Left lobe of liver (tissue), 2 donors: Measurements from ENCODE around the gene BMPR1A. TPM values are rescaled to one million over a fixed set of nuclear protein-coding genes. Genes with fewer than 3 reads are reported as not detected.

ENCODE experiments used
- ATAC-seq: fragments of 200-7000 bp; cut with Tn5 transposase; one replicate; pipeline ENCODE4 v1.9.1; 2020; ENCODE audit warnings: mild to moderate bottlenecking, moderate library complexity
- DNase-seq: peaks from one replicate; pipeline ENCODE4 v3.0.0-alpha.2; 2020; ENCODE audit warnings: low spot score
- total RNA-seq: library from RNA; stranded (reverse); gene quantifications from one replicate; pipeline ENCODE4 v1.2.1, GENCODE V29; 2021
- donor health status: DM: no; HTN: no; CAD: no; lungs with moderate emphysema.
- donor health status: DM: no; HTN: yes; CAD: no.

Gene BMPR1A
- total RNA-seq, 1 donor from 2014 or later: 12.6 TPM

GRCh38 chr10:86799188-86799845 is 42.9 kb downstream of the BMPR1A start:
- no peak for DNase-seq
- ATAC-seq: no peak

GRCh38 chr10:86801995-86802394 is 45.6 kb downstream of the BMPR1A start:
- ATAC-seq: no peak
- no peak for DNase-seq

- DNase-seq (no peak), ATAC-seq (no peak)
Observed at GRCh38 chr10:86802473-86803108, 46.2 kb downstream of the BMPR1A start.

GRCh38 chr10:86803156-86803555 is 46.7 kb downstream of the BMPR1A start:
- DNase-seq (no peak), ATAC-seq (no peak)

DNA sequence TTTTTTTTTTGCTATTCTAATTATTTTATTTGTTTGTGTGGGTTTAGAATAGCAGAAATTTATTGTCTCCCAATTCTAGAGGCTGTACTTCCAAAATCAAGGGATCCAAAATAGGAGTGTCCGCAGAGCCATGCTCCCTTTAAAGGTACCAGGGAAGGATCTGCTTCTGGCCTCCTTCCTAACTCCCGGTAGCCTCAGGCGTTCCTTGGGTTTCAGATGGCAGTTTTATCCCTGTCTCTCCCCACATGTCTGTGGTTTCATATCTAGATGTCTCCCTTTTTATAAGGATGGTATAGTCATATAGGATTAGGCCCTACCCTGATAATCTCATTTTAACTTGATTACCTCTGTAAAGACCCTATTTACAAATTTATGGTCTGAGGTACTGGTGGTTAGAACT is 48.4 kb downstream of the BMPR1A start:
- ATAC-seq: no peak

DNA sequence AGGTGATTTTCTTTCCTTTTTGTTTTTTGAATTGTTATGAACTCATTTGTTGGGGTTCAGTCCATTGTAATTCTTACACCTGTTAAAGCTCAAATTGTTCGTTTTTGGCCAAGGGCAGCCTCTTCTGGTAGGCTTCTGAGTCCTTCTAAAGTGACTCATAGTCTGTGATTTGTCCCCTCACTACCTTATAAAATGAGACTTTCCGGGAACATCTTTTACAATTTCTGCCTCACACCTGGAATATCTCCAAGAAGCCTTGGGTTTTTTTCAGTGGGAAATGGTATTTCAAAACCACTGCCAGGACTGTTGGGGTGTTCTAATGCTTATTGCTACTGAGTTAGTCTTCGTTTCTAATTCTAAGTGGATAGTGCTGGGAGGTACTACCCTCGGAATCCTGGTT is 56.7 kb downstream of the BMPR1A start:
- DNase-seq: no peak
- ATAC-seq: no peak

More for the DNA sequence above, 48.4 kb downstream of the BMPR1A start:
- DNase-seq: no peak

- ATAC-seq: no peak
- no peak for DNase-seq
Observed at GRCh38 chr10:86813982-86814381, 57.6 kb downstream of the BMPR1A start.

- no peak for ATAC-seq
- no peak for DNase-seq
Observed at GRCh38 chr10:86815035-86815617, 58.7 kb downstream of the BMPR1A start.

- DNase-seq (no peak), ATAC-seq (no peak)
Observed at GRCh38 chr10:86815640-86816039, 59.2 kb downstream of the BMPR1A start.

- ATAC-seq (no peak), DNase-seq (no peak)
Observed at GRCh38 chr10:86817246-86817645, 60.8 kb downstream of the BMPR1A start.

GRCh38 chr10:86819567-86819966 is 63.1 kb downstream of the BMPR1A start:
- no peak for DNase-seq
- no peak for ATAC-seq

GRCh38 chr10:86820509-86820908 is 64.1 kb downstream of the BMPR1A start:
- DNase-seq: no peak
- no peak for ATAC-seq

DNA sequence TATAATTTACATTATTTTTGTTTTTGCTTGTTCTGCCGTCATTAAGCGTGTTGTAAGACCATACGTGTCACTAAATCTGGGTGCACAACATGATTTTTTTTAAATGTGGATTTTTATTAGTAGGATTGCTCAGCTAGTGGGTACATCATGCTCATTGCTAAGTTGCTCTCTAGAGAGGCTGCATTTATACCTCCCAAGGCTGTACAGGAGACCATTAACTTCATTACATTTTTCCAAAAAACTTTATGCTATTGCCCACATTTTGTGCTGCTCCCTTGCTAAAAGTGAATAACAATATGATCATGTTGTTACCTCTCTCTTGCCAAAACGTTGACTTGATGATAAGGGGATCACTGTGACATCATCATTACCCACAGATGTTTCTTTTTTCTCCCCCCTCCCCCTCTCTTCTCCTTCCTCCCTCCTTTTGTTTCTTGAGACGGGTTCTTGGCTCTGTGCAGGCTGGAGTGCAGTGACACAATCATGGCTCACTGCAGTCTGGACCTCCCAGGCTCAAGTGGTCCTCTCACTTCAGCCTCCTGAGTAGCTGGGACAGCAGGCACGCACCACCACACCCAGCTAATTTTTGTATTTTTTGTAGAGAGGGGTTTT is 65.1 kb downstream of the BMPR1A start:
- ATAC-seq (no peak), DNase-seq (no peak)

- no peak for DNase-seq
- ATAC-seq: no peak
Observed at GRCh38 chr10:86823565-86823964, 67.1 kb downstream of the BMPR1A start.

- no peak for ATAC-seq
- DNase-seq: no peak
Observed at GRCh38 chr10:86824151-86824550, 67.7 kb downstream of the BMPR1A start.

GRCh38 chr10:86825366-86825765 is 68.9 kb downstream of the BMPR1A start:
- DNase-seq: no peak
- no peak for ATAC-seq

GRCh38 chr10:86827639-86828038 is 71.2 kb downstream of the BMPR1A start:
- DNase-seq: no peak
- ATAC-seq: no peak

DNA sequence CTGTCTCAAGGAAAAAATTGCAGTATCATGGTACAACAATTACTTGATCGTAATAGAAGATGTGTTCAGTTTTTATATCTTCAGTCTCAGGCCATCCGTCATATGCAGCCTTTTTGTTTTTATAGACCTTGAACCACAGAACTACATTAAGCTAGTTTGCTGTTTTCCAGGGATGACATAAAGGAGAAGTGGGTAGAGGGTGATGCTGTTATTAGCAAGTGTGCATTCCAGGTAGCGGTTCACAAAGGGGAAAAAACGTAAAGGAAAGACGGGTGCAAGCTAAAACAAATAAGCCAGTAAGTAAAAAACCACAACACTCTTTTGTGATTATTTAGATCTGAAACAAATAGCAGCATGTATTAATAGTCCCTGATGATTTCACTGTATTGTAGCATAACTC is 71.7 kb downstream of the BMPR1A start:
- ATAC-seq (no peak), DNase-seq (no peak)

DNA sequence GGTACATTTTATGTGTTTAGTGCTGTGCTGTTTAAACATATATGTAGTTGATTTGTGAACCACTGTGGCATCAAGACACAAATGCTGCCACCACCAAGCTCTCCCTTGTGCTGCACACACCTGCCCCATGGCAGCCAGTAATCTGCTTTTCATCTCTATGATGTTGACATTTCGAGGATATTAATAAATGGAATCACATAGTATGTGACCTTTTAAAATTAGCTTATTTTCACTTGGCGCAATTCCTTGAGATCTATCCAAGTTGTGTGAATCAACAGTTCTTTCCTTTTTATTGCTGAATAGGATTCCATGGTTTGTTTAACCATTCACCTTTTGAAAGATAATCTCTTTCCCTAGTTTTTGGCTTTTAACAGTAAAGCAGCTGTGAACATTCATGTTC is 73.1 kb downstream of the BMPR1A start:
- DNase-seq (no peak), ATAC-seq (no peak)

DNA sequence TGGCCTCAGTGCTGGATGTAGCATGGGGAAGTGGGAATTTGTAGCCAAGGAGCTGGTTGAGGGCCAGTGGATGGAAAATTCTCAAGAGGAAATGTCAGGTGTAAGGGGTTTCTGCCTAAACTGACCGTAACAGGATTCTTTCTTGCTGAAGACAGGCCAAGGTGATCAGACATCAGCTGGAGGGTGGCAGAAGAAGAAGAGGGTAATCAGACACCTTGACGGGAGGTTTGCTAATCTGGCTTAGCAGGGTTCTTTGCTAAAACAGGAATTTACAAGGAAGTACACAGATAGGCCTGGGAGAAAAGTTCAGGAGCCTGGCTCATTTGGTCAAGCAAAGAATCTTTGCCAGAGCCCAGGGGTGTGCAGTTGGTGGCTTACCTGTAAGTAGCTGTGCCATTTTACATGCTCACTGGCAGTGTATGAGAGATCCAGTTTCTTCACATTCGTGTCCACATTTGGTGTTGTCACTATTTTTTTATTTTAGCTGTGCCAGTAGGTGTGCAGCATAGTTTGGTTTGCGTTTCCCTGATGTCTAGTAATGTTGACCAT is 73.7 kb downstream of the BMPR1A start:
- DNase-seq (no peak), ATAC-seq (no peak)

DNA sequence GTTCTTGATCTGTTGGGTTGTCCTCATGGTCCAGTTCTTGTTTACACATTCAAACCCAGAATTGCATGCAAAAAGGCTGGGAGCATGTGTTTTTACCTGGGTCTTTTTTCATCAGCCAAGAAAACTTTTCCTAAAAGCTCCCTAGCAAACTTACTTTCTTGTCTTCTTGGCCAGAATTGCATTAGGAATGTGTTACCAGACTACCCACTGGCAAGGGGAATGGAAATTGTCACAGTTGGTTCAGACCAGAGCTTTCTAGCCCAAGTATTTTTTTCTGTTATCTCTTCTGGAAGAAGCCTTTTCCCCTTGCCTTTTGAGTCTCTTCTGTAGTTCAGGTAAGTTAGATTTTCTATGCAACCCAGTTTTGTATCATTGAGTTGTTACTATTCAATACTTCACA is 77.5 kb downstream of the BMPR1A start:
- DNase-seq (no peak), ATAC-seq (no peak)

DNA sequence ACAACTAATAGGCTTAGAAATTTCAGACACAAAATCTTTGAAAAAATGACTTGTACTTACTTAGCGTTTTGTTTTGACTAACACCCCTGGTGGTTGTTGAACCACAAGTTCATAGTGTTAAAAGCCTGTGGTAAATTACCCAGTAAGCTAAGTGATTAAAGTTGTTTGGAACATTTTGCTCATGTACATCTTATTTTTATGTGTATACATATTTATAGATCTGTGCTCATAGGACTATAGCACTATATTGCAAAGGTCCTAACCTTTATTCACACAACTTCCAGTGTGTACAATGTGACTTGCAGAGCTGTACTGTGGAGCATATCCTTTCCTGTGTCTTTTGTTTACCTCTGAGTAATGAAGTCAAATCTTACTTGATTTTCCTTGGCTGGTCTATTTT is 79.6 kb downstream of the BMPR1A start:
- DNase-seq: no peak
- no peak for ATAC-seq
